KMS-11 (cell line): ENCODE results near the gene FOXO1.

ENCODE experiments used
- H2AFZ ChIP-seq: fragments of 200-600 bp; sonication (generic); 2 replicates; pipeline ENCODE4 v1.6.1; 2016; ENCODE audit warnings: antibody characterized with exemption, mixed run types, low read depth
- H3K27ac ChIP-seq: fragments of 200-600 bp; sonication (generic); 2 replicates; pipeline ENCODE4 v1.6.1; 2016; ENCODE audit warnings: mild to moderate bottlenecking, mixed run types
- H3K27me3 ChIP-seq: fragments of 200-600 bp; sonication (generic); 2 replicates; pipeline ENCODE4 v1.6.1; 2017; ENCODE audit warnings: mild to moderate bottlenecking, low read depth, mixed run types, moderate library complexity; ENCODE audit not compliant: insufficient read depth
- H3K36me3 ChIP-seq: fragments of 200-600 bp; sonication (generic); 2 replicates; pipeline ENCODE4 v1.6.1; 2017; ENCODE audit warnings: mild to moderate bottlenecking, mixed run types; ENCODE audit not compliant: insufficient read depth
- H3K4me1 ChIP-seq: fragments of 200-600 bp; sonication (generic); 2 replicates; pipeline ENCODE4 v1.6.1; 2016; ENCODE audit warnings: mild to moderate bottlenecking, low read depth, mixed run types; ENCODE audit not compliant: poor library complexity, severe bottlenecking
- H3K4me2 ChIP-seq: fragments of 200-600 bp; sonication (generic); 2 replicates; pipeline ENCODE4 v1.7.0; 2016; ENCODE audit warnings: mild to moderate bottlenecking, mixed run types
- H3K4me3 ChIP-seq: fragments of 200-600 bp; sonication (generic); IDR thresholded peaks from 2 replicates; pipeline ENCODE4 v1.6.1; 2017; ENCODE audit warnings: low read depth, low read length, mixed read lengths; ENCODE audit not compliant: insufficient read depth
- H3K79me2 ChIP-seq: fragments of 200-600 bp; sonication (generic); 2 replicates; pipeline ENCODE4 v1.6.1; 2016; ENCODE audit warnings: low read depth, mixed run types; ENCODE audit not compliant: insufficient read depth
- H3K9ac ChIP-seq: fragments of 200-600 bp; sonication (generic); 2 replicates; pipeline ENCODE4 v1.6.1; 2016; ENCODE audit warnings: mild to moderate bottlenecking, mixed run types
- H4K20me1 ChIP-seq: fragments of 200-600 bp; sonication (generic); 2 replicates; pipeline ENCODE4 v1.6.1; 2016; ENCODE audit warnings: mild to moderate bottlenecking, mixed run types; ENCODE audit not compliant: insufficient read depth
- CTCF ChIP-seq: fragments of 200-600 bp; sonication (generic); conservative IDR thresholded peaks from 2 replicates; pipeline ENCODE4 v1.6.1; 2017; ENCODE audit warnings: low read depth, mild to moderate bottlenecking, antibody characterized with exemption, low read length, moderate library complexity, mixed read lengths

The FOXO1 gene

GRCh38 chr13:40599124-40599523 is 67.3 kb downstream of the FOXO1 start:
- Histone ChIP-seq H3K27me3 (no peaks in the 10 kb centered on the region), H3K36me3 (no peaks in the 10 kb centered on the region), H3K27ac (no peak overlapping the region), H3K4me3 (no peak overlapping the region), H3K79me2 (peaks cover 35% of the 10 kb centered on the region; the same call in 1 of the 2 replicates), H2AFZ (no peak overlapping the region), H3K9ac (no peak overlapping the region), H4K20me1 (no peaks in the 10 kb centered on the region), H3K4me1 (no peaks in the 10 kb centered on the region), H3K4me2 (no peak overlapping the region)
- no peak for TF ChIP-seq CTCF

GRCh38 chr13:40598569-40598968 is 67.9 kb downstream of the FOXO1 start:
- Histone ChIP-seq H3K27me3 (no peaks in the 10 kb centered on the region), H4K20me1 (no peaks in the 10 kb centered on the region), H3K4me3 (no peak overlapping the region), H3K4me1 (no peaks in the 10 kb centered on the region), H3K36me3 (no peaks in the 10 kb centered on the region), H2AFZ (no peak overlapping the region), H3K4me2 (no peak overlapping the region), H3K27ac (no peak overlapping the region), H3K9ac (no peak overlapping the region), H3K79me2 (peaks cover 35% of the 10 kb centered on the region; the same call in 1 of the 2 replicates)
- TF ChIP-seq CTCF, result no peak

- H3K27ac ChIP-seq, result no peak overlapping the region
- TF ChIP-seq CTCF, result no peak
- H3K4me2 ChIP-seq, result no peak overlapping the region
- no peak overlapping the region for H3K9ac ChIP-seq
- H3K36me3 ChIP-seq, result no peaks in the 10 kb centered on the region
- H2AFZ ChIP-seq, result no peak overlapping the region
- no peaks in the 10 kb centered on the region for H3K27me3 ChIP-seq
- H3K79me2 ChIP-seq, result peaks cover 35% of the 10 kb centered on the region; the same call in 1 of the 2 replicates
- no peak overlapping the region for H3K4me3 ChIP-seq
- H3K4me1 ChIP-seq, result no peaks in the 10 kb centered on the region
- H4K20me1 ChIP-seq, result no peaks in the 10 kb centered on the region
These were observed 68.6 kb downstream of the FOXO1 start for GRCh38 chr13:40597735-40598365.

- Histone ChIP-seq H3K79me2 (peaks cover 37% of the 10 kb centered on the region; the same call in 1 of the 2 replicates), H3K9ac (no peak overlapping the region), H4K20me1 (no peaks in the 10 kb centered on the region), H3K27me3 (no peaks in the 10 kb centered on the region), H2AFZ (no peak overlapping the region), H3K4me2 (no peak overlapping the region), H3K4me1 (peaks cover 6% of the 10 kb centered on the region), H3K4me3 (no peak overlapping the region), H3K27ac (no peak overlapping the region), H3K36me3 (no peaks in the 10 kb centered on the region)
- TF ChIP-seq CTCF, result no peak
These were observed 70.0 kb downstream of the FOXO1 start for GRCh38 chr13:40596484-40596883.
